Activated B cell treated with CpG ODN at 0.5 μM for 24 hours (primary cell): ENCODE results near the gene TGM3. TPM values are rescaled to one million over a fixed set of nuclear protein-coding genes. Genes with fewer than 3 reads are reported as not detected.

ENCODE experiments used
- ATAC-seq: fragments of 200-7000 bp; cut with Tn5 transposase; one replicate; pipeline ENCODE4 v1.10.0; 2021; ENCODE audit warnings: low read depth, mild to moderate bottlenecking, moderate library complexity
- CTCF ChIA-PET: fragments of 350-600 bp; sonication (Branson Sonifier 250); formaldehyde crosslinking; loops from one replicate; lab custom pipeline; 2021; ENCODE audit warnings: antibody characterized with exemption; lab: Charles Lee
- POLR2A ChIA-PET: fragments of 350-600 bp; sonication (Branson Sonifier 250); formaldehyde crosslinking; loops from one replicate; lab custom pipeline; 2021; ENCODE audit warnings: antibody characterized with exemption; lab: Charles Lee
- DNase-seq: peaks from one replicate; pipeline ENCODE4 v3.0.0; 2022
- H3K27ac Mint-ChIP-seq: one replicate; pipeline ENCODE4 v1.8.0; 2020; ENCODE audit warnings: mixed read lengths
- H3K27me3 Mint-ChIP-seq: one replicate; pipeline ENCODE4 v1.8.0; 2021; ENCODE audit warnings: mixed read lengths
- H3K36me3 Mint-ChIP-seq: one replicate; pipeline ENCODE4 v1.8.0; 2021; ENCODE audit warnings: low read depth, mixed read lengths
- H3K4me1 Mint-ChIP-seq: one replicate; pipeline ENCODE4 v1.8.0; 2021; ENCODE audit warnings: mixed read lengths
- H3K4me3 Mint-ChIP-seq: one replicate; pipeline ENCODE4 v1.8.0; 2020; ENCODE audit warnings: mild to moderate bottlenecking, mixed read lengths
- H3K9me3 Mint-ChIP-seq: one replicate; pipeline ENCODE4 v1.8.0; 2020; ENCODE audit warnings: mixed read lengths
- CTCF ChIP-seq: fragments of 200-600 bp; IDR thresholded peaks from one replicate; pipeline ENCODE4 v1.8.0; 2022; ENCODE audit warnings: antibody characterized with exemption, mild to moderate bottlenecking
- intact Hi-C: fragments of 100-400 bp; cut with micrococcal nuclease; formaldehyde crosslinking; loops from one replicate; pipeline ENCODE4 v1.15.1; 2024
- total RNA-seq: library from RNA; stranded (reverse); gene quantifications from 2 replicates; pipeline ENCODE4 v1.2.3, GENCODE V29; 2022

The TGM3 gene
- total RNA-seq, 1 donor from 2014 or later, result not detected

GRCh38 chr20:2252419-2252997, 43.3 kb upstream of the TGM3 start:
- no peak overlapping the region for H3K27ac Mint-ChIP-seq
- CTCF ChIA-PET, result no interaction called here
- H3K36me3 Mint-ChIP-seq, result no peaks in the 10 kb centered on the region
- POLR2A ChIA-PET, result no interaction called here
- no peak for TF ChIP-seq CTCF
- no peak overlapping the region for H3K4me3 Mint-ChIP-seq
- H3K9me3 Mint-ChIP-seq, result no peaks in the 10 kb centered on the region
- H3K27me3 Mint-ChIP-seq, result peaks cover 9% of the 10 kb centered on the region
- no peaks in the 10 kb centered on the region for H3K4me1 Mint-ChIP-seq
- ATAC-seq (no peak), DNase-seq (no peak)
- intact Hi-C loops, result no loop called here

DNA sequence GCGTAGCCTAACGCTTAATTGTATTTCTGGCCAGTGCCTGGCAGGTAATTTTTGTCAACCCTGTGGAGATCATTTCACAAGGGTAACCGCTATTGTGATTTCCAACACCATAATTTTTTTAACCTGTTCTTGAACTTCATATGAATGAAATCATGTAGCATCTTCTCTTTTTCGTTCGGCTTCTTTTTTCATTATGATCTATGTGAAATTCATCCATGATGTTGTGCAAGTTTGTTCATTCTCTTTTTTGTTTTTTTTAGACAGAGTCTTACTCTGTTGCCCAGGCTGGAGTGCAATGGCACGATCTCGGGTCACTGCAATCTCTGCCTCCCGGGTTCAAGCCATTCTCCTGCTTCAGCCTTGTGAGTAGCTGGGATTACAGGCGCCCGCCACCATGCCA, 42.5 kb upstream of the TGM3 start:
- no peak for ATAC-seq
- Mint-ChIP-seq H3K4me3 (no peak overlapping the region), H3K27ac (no peak overlapping the region), H3K36me3 (no peaks in the 10 kb centered on the region), H3K27me3 (peaks cover 13% of the 10 kb centered on the region), H3K9me3 (no peaks in the 10 kb centered on the region), H3K4me1 (no peaks in the 10 kb centered on the region)
- no peak for DNase-seq
- ChIA-PET CTCF (no interaction called here), POLR2A (no interaction called here)
- no peak for TF ChIP-seq CTCF
- intact Hi-C loops, result no loop called here

DNA sequence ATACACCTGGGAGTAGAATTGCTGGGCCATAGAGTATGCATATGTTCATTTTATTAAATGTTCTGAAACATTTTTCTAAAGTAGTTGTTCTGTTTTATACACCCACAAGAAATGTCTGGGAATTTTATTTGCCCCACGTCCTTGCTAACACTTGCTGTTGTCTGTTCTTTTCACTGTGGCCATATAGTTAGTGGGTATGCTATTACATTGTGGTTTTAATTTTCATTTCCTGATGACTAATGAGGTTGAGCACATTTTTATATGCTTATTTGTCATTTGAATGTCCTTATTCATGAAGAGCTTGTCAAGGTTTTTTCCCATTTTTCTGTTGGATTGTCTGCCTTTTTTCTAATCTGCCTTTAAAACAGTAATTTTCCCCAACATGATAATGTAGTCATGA, 41.5 kb upstream of the TGM3 start:
- DNase-seq (no peak), ATAC-seq (no peak)
- no peak for TF ChIP-seq CTCF
- Mint-ChIP-seq H3K4me3 (no peak overlapping the region), H3K27me3 (peaks cover 8% of the 10 kb centered on the region), H3K36me3 (no peaks in the 10 kb centered on the region), H3K9me3 (no peaks in the 10 kb centered on the region), H3K27ac (no peak overlapping the region), H3K4me1 (no peaks in the 10 kb centered on the region)
- CTCF ChIA-PET, result no interaction called here
- intact Hi-C loops, result no loop called here
- POLR2A ChIA-PET, result no interaction called here

DNA sequence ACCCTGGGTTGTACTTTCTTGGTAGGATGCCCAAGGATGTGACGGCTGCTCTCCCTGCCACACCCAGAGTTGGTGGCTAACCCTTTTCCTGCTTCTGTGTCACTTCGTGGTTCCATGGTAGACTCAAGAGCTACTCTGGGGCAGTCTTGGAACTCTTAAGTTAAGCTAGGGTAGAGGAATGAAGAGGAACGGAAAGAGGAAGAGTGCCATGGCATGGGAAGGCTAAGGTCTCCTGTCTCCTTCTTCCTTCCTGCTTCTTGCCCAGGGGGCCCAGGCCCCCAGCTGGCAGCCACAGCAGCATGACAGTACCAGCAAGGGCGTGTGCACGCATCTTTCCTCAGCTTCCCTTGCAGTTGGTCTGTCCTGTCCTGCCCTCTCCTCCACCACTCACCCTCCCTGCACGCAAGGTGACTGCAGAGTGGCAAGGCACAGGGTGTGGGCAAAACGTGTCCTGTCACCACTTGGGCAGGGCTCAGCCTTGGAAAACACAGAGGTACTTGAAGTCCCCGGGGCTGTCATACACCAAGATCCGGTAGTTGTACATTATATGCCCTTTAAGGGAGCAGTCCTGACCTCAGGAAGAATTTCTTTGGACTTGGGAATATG, 39.8 kb upstream of the TGM3 start:
- intact Hi-C loops, result no loop called here
- CTCF ChIA-PET, result no interaction called here

DNA sequence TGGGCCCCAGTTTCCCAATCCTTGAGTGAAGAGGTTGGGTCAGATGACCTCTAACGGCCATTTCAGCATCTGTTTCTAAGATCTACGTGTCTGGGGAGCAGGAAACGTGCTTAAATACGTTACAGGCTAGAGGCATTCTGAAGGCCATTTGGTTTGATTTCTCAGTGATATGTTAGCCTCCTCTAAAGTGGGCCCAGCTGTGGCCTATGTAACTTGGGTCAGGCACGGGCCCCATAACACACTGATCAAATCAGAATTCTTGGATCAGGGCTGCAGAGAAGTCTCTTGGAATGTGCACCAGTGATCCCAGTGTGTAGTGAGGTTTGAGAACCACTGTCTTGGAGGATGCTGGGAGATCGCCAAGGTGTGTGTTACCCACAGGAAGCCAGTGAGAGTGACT, 36.1 kb upstream of the TGM3 start:
- TF ChIP-seq CTCF, result no peak
- Mint-ChIP-seq H3K4me1 (no peaks in the 10 kb centered on the region), H3K36me3 (no peaks in the 10 kb centered on the region), H3K4me3 (no peak overlapping the region), H3K9me3 (no peaks in the 10 kb centered on the region), H3K27ac (no peak overlapping the region), H3K27me3 (peaks cover 10% of the 10 kb centered on the region)
- CTCF ChIA-PET, result no interaction called here
- POLR2A ChIA-PET, result no interaction called here
- intact Hi-C loops, result no loop called here
- ATAC-seq (no peak), DNase-seq (no peak)

More for the DNA sequence above, 39.8 kb upstream of the TGM3 start:
- H3K4me3 Mint-ChIP-seq, result no peak overlapping the region
- H3K4me1 Mint-ChIP-seq, result no peaks in the 10 kb centered on the region
- H3K9me3 Mint-ChIP-seq, result no peaks in the 10 kb centered on the region
- H3K36me3 Mint-ChIP-seq, result no peaks in the 10 kb centered on the region
- POLR2A ChIA-PET, result no interaction called here
- H3K27ac Mint-ChIP-seq, result no peak overlapping the region
- TF ChIP-seq CTCF, result no peak
- ATAC-seq (no peak), DNase-seq (no peak)
- peaks cover 10% of the 10 kb centered on the region for H3K27me3 Mint-ChIP-seq
